HG03378 (cell line): ENCODE measurements around the gene TRPT1.

Experiments
- ATAC-seq: cut with Tn5 transposase; IDR thresholded peaks from one replicate; pipeline ENCODE4 v1.9.1; 2021; ENCODE audit warnings: mild to moderate bottlenecking, moderate library complexity; ENCODE audit not compliant: unreplicated experiment

The TRPT1 gene

DNA sequence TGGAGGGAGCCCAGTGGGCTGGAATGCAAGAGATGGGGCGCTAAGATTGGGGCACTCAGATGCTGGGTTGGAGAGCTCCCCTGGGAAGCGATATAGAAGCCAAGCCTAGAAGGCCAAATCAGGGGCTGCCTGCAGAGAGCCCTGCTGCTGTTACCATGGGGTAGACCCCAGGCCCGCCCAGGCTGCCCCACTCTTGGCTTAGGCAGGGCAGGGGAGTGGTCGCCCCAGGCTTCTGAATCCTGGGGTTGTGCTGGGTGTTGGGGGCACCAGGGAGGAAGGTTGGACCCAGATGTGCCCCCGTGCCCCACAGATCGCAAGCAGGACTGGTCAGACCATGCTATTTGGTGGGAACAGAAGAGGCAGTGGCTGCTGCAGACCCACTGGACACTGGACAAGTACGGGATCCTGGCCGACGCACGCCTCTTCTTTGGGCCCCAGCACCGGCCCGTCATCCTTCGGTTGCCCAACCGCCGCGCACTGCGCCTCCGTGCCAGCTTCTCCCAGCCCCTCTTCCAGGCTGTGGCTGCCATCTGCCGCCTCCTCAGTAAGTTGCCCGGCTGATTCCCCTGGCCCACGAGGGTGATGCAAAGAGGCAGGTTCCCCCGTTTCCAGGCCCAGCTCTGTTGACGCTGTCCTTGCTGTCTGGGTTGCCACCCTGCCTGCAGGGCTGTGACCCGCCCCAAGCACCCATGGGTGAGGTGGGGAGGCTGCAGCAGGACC lies 15.5 kb downstream of the TRPT1 start:
- ATAC-seq: no peak

DNA sequence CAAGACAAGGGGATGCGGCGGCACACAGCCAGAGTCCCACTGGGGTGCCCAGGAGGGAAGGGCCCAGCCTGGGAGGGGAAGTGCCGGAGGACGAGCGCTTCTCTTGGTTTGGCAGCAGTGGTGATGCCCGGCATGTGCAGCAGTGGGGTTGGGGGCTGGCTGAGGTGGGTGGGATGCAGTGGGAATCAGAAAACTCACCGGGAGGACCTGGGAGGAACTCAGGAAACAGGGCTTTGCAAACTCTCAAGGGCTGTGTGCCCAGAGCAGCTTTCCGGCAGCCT lies 16.5 kb downstream of the TRPT1 start:
- ATAC-seq: no peak

DNA sequence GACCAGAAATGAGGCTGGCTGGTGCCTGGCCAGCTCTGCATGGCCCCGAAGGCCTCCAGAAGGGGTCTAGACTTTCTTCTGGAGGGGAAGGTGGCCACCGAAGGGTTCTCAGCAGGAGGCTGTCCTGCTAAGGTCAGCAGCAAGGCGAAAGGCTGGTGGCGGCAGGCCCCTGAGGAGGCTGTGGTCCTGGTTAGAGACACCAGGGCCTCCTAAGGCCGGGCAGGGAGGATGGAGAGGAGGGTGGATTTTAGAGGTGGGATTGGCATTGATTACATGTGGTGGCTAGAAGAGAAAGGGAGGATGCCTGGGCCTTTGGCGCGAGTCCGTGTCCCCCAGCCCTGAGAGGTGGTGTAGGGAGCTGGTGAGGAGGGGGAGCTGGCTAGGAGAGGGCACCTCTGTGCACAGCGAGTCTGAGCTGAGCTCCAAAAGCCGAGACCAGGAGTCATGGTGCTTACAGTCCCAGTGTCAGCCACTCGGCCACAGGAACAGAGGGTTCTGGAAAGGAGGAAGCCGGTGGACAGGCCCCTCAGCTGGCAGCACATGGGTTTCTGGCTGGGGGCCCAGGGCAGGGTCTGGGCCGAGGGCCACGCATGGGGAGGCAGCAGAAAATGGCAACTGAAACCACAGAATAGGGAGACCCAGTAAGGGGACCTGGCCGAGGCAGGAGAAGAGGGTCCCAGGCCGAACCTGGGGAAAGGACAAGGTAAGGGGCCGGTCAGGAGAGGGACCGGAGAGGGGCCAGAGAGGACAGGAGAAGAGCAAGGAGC lies 17.0 kb downstream of the TRPT1 start:
- no peak for ATAC-seq

DNA sequence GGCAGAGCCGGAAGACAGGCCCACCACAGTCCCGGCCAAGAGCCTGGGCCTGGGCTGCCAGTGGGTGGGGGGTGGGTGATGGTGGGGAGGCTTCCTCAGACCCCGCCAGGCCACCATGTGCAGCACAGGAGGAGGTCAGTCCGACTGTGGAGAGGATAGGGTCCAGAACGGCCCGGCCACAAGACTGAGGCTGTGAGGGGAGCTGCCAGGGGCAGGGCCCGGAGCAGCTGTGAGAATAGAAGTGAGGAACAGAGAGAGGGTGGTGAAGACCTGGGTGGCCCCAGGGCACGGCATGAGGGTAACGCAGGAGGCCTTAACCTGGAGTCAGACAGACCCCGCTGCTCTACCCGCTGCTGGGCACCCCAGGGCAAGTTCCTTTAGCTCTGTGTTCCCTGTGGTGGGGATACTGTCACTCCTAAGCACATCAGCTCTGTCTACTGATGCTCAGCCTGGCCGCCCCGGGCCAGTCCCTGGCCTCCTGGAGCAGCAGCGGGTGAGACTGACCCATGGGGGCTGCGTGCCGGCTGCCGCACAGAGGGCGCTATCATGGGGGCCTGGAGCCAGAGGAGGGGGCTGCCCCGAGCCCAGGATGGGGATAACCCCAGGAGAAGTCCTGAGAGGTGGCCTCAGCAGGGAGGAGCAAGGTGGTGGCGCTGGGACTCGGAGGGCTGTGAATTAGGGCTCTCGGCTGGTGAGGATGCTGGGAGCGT lies 17.7 kb downstream of the TRPT1 start:
- ATAC-seq: no peak

DNA sequence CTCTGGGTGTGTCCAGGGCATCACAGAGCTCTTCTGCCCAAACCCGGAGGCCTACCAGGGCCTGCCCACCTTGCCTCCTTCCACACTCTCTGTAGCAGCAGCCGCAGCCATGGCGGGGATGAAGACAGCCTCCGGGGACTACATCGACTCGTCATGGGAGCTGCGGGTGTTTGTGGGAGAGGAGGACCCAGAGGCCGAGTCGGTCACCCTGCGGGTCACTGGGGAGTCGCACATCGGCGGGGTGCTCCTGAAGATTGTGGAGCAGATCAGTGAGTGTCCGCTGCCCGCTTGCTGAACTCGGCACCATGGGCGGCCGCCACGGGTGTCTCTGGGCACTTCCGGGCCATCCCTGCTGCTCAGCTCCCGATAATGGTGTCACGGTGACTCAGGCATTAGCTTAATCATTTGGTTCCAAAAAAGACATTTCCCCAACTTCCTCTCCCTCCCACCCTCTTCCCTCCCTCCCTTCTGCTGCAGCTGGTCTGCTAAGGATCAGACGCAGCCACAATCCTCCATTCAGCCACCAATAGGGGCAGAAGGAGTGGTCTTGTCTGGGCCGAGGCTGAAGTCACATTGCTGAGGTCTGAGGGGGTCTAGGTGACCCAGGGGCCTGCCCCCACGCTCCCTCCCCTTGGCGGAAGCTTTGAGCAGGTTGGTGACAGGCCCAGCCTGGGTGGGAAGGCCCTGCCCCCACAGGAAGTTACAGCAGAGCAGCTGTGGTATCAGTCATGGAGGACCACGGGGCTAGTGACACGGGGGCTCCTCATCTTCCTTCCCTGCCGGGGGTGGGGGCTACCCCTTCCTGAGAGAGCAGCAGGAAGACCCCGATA lies 18.5 kb downstream of the TRPT1 start:
- ATAC-seq: peak; percentile 35

DNA sequence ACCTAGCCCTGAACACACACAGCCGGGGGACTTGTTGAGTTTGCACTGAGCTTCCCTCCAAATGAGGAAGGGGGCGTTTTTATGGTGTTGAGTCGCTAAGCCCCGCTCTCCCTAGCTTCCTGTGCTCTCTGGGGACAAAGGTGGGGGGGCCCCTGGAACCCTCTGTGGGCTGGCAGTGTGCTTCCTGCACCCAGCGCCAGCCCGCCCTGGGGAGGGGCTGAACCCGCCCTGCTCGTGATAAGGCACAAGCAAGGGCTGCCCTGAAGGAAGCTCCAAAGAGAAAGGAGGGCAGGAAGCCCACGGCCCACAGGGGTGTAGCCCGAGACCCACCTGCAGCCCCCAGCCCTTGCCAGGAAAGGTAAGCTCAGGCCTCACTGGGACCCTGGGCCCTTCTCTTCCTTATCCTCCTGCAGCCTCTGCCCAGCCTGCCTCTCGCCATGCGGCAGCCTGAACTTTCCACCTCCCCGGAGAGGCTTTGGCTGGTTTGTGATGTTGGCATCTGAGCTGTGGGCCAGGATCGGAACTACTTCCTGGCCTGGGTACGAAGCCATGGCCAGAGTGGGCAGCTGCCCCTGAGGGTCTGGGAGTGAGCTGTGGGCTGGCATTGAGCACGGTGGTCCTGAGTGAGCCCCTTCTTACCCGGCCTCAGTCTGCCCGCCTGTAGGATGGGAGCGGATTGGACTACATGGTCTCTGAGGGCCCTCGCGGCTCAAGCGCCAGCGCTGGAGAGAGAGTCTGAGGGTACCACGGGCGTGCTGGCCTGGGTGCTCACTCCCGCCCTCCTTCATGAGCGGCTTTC lies 19.3 kb downstream of the TRPT1 start, which contains the start of gene FERMT3:
Gene FERMT3 (plus strand): TSS at position 265 of the 799 bp plus-strand sequence. CDS start 644 bp downstream, outside the sequence.
- no peak for ATAC-seq

DNA sequence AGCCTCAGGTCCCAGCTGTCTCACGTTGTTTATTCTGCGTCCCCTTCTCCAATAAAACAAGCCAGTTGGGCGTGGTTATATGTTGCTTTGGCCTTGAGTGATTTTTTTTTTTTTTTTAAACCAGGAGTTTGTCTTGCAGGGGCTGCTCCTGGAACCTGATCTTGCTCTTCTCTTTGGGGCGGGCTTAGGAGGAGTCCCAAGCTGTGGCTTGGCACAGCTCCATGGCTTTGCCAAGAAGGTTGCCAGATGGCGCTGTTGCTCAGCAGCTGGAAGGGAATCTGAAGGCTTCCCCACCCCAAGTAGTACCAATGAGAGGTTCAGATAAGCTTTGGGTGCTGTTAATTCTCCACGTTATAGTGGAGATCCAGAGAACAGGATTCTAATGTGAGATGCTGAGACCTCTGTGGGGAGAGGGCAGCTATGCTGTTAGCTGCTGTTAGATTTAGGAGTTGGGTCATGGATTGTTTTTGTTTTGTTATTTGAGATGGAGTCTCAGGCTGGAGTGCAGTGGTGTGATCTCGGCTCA lies 21.5 kb downstream of the TRPT1 start:
- ATAC-seq: no peak

DNA sequence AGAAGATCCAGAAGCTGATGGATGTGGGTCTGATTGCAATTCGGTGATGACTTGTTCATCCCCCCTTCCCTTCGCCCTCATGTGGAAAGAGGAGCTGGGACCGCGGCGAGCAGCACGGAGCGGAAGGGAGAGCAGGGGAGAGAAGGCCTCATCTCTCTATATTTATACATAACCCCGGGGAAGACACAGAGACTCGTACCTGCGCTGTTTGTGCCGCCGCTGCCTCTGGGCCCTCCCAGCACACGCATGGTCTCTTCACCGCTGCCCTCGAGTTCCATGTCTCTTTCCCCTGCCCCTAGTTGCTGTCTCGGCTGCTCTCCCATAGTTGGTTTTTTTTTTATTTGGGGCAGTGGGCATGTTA lies 21.9 kb downstream of the TRPT1 start:
- ATAC-seq: no peak

DNA sequence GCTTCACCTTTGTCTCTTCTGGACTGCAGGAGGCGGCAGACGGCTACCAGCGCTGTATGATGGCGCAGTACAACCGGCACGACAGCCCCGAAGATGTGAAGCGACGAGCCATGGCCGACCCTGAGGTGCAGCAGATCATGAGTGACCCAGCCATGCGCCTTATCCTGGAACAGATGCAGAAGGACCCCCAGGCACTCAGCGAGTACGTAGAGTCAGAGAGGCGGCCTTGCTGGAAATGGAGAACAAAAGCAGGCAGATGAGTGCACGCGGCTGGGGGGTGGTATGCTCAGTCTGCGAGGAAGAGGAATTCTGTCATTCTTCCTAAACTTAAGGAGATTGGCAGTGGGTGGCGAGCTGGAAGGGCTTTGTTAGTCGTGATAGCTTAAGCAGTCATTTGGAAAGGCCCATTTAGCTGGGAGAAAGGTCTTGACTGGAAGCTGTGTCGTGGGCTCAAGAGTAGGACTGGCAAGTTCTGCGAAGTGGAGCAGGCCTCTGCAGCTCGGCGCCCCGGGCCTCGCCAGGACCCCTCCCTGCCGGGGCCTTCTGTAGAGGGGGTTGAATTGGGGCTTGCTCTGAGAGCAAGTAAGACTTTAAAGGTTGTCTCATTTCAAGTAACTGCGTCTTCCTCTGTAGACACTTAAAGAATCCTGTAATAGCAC lies 22.4 kb downstream of the TRPT1 start:
- no peak for ATAC-seq

DNA sequence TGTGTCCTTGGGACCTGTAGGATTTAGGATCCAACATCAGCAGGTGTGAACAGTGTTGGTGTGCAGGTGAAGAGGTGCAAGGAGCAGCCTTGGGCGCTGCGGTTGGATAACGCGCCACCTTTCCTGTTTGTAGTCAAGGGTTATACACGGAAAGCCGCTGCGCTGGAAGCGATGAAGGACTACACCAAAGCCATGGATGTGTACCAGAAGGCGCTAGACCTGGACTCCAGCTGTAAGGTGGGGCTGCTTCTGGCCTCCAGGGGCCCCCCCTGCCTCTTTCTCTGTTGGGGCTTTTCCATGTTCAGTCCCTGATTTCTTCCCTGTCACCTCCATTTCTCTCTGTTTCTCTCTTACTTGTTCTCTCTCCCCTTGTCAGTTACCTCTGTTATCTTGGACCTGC lies 23.0 kb downstream of the TRPT1 start:
- ATAC-seq: no peak

DNA sequence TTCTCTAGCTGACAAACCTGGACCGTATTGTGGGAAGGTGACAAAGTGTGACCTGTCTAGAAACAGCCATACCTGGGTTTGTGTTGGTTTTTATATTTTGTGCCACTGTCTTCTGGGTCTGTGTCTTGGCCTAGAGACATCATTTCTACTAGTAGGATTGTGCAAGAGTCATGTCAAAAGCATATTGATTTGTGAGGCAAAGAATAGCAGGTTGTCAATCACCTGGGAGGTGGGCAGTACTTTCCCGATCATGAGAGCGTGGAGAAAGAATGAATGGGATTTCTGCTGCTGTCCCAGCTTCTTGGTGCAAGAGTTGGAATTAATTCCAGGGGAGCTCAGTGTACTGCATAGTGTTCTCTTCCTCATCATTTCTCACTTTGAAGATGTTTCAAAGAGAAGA lies 24.4 kb downstream of the TRPT1 start:
- no peak for ATAC-seq

DNA sequence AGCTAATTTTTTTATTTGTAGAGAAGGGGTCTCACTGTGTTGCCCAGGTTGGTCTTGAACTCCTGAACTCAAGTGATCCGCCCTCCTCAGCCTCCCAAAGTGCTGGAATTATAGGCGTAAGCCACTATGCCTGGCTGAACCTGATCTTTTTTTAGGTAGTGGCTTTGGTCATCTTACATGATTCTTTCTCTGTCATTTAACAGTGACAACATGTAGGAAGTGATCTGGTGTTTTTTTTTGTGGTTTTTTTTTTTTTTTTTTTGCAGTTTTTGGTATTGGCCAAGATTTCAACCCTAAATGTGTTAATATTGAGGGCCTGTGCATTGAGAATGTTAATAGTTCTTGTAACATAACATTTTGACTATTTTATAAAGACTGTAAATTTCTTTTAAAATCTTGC lies 27.5 kb downstream of the TRPT1 start:
- ATAC-seq: no peak

DNA sequence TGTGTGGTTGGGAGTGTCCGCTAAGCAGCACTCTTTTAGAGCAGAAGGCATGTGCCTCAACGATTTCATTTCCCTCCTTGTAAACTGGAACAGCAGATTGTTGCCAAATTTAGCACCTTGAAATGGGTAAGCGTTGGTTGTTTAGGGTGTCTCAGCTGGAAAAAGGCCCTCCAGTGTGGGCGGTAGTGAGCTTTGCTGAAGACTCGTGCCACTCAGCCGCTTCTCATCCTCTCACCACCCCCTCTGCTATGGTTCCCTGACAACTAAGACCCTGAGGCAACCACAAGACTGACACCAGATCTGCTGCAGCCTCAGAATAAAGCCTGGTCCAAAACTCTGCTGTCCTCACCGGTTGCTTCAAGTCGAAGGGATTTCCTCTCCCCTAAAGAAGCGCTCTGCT lies 29.4 kb downstream of the TRPT1 start:
- ATAC-seq: no peak

DNA sequence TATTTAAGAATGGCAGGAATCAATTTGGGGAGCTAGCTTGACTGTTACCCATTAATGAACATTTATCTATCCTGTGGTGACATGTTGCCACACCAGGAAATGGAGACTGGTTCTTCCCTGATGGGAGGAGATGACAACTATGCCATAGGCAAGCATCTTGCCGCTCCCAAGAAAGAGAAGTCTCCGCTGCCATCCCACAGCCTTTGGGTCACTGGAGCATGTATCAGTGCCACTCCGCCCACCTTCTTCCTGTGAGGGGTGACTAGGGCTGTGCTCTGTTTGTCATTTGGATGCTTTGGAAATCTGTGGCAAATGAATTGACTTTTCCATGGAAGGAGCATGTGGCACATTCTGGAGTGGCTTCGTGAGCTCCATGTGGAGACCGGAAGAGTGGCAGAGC lies 33.6 kb downstream of the TRPT1 start:
- no peak for ATAC-seq

DNA sequence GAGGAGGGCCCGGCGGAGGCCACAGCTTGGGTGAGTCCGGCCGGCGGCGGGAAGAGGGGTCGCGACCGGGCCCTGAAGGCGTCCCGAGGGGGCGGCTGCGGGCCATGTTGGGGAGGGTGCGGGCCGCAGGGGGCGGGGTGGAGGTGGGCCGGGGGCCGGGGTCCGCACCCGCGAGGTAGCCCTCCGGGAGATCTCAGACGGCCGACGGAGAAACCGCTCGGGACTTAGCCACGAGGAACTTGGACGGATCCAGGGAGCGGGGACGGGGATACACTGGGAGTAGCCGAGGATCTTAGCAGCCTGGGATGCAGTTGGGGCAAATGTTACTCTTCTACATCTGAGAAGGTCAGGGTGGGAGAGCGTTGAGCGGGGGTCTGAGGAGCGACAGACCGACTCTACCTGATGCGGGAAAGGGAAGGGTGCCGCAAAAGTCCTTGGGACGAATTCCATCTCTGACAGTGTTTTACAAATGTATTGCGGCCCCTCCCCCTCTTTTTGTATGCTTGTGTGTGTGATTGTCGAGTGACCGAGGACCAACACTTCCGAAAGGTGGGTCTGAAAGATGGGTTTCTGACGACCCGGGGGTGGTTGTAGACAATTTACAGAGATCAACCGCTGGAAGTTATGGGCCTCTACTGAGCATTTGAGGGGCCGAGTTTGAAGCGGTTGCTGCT lies 39.4 kb downstream of the TRPT1 start:
- no peak for ATAC-seq

DNA sequence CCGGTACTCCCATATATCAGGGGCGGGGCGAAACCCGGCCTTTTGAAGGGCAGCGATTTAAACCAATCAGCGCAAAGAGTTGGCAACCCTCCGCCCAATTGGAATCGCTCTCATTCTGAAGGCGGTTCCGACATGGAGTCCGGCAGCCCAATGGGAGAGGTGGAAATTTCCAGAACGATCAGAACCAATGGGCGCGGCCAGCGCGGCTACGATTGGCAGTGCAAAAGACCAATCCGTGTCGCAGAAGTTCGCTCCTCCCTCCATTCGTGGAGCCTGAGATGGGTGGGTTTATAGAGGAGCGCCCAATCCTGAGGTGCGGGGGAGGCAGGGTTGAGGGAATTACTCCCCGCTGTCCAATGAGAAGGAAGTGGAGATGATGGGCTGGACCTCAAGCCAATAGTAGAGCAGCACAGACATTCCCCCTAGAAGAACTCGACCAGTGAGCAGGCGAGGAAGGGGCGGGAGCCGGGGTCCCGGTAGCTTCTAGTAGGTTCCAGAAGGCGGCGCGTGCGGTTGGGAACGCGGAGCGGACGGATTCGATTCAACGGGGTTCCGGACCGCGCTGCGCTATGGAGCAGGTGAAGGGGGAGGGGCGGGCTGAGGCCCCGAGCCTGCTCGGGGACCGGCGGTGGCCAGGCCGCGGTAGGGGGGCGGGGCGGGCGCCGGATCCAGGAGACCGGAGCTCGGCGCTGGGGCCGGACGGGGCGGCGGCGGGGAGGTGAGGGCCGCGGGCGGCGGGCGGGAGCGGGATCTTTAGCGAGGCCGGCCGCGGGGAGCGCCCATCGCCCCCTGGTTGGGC lies 40.1 kb downstream of the TRPT1 start, which contains the start of gene STIP1:
Gene STIP1 (plus strand): TSS at position 479 of the 799 bp plus-strand sequence. CDS start 91 bp downstream, at position 570.
- peak; percentile 89 for ATAC-seq

DNA sequence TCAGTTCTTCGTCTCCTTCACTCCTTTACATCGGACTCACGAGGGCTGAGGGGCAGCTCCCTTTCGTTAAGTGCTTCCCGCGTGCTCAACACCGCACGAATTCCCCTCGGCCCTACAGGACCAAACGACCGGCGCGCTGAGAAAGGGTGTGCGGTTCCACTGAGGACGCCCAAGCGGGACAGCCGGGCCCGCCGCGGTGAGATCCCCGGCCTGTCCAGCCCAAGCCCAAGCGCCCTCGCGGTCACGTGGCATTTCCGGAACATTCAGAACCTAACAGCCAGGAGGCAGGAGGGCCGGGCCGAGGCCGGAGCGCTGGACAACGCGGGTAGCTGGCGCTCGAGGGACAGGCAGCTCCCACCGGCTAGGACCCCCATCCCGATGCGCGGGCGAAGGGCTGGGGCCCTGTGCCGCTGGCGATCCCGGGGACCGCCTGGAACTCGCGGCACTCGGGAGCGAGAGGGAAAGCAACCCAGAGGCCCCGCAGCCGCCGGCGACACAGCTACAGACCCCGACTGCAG lies 40.8 kb downstream of the TRPT1 start:
- ATAC-seq: peak; percentile 19

DNA sequence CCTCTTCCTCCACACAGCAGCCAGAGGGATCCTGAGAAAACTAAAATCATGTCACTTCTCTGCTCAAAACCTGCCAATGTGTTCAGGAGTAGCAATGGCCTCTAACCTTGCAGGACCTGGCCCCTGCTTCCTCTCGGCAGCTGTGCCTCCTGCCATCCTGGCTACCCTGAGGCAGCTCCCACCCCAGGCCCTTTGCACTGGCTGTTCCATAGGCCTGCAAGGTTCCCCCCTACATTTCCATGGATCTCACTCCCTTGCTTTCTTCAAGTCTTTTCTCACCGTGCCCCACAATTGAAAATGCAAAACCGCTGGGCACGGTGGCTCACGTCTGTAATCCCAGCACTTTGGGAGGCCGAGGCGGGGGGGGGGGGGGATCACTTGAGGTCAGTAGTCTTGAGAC lies 42.1 kb downstream of the TRPT1 start:
- no peak for ATAC-seq
